Fibroblast of skin of back (primary cell): Measurements from ENCODE around the gene ASRGL1. TPM values are rescaled to one million over a fixed set of nuclear protein-coding genes. Genes with fewer than 3 reads are reported as not detected.
"Not testable (repeated sequence)": the region's sequence is repeated elsewhere in the genome, so short reads cannot be mapped to it uniquely, and the experiment has no call there.

Experiments
- DNase-seq: peaks from one replicate; pipeline ENCODE4 v3.0.0-alpha.2; 2013
- polyA plus RNA-seq, 2 experiments: library from polyadenylated mRNA; unstranded; fragments of 120-200 nt; gene quantifications; one replicate each; pipeline ENCODE4 v1.2.1, GENCODE V29; 2013; ENCODE audit not compliant: insufficient read length in 2 of 2

ASRGL1 gene
- 3.5 TPM for polyA plus RNA-seq (2013, experiment 1 of 2; ENCODE audit: insufficient read length)
- polyA plus RNA-seq (2013, experiment 2 of 2; ENCODE audit: insufficient read length): 1.2 TPM

GRCh38 chr11:62337303-62338181 is at the start of gene ASRGL1:
ASRGL1 (plus strand) TSS chr11:62337448; CDS start chr11:62337978, 530 bp downstream.
- peak; percentile 49 for DNase-seq

- DNase-seq: peak; percentile 22
Measured at GRCh38 chr11:62295504-62295903, 41.7 kb upstream of the ASRGL1 start.

GRCh38 chr11:62298975-62299374 is 38.3 kb upstream of the ASRGL1 start, which contains the start of gene SCGB1D4:
SCGB1D4 (minus strand) TSS chr11:62299075; CDS start chr11:62299010, 65 bp downstream.
- DNase-seq: no peak

GRCh38 chr11:62306227-62306626 is 31.0 kb upstream of the ASRGL1 start:
- no peak for DNase-seq

- DNase-seq: no peak
Measured at GRCh38 chr11:62307950-62308349, 29.3 kb upstream of the ASRGL1 start.

- no peak for DNase-seq
Measured at GRCh38 chr11:62309991-62310390, 27.3 kb upstream of the ASRGL1 start.

- no peak for DNase-seq
Measured at GRCh38 chr11:62315431-62315830, 21.8 kb upstream of the ASRGL1 start.

- no peak for DNase-seq
Measured at GRCh38 chr11:62322524-62322923, 14.7 kb upstream of the ASRGL1 start.

- peak; percentile 9 for DNase-seq
Measured at GRCh38 chr11:62324731-62325556, 12.3 kb upstream of the ASRGL1 start.

- DNase-seq: not testable (repeated sequence)
Measured at GRCh38 chr11:62325781-62326180, 11.5 kb upstream of the ASRGL1 start.

GRCh38 chr11:62326719-62327118 is 10.5 kb upstream of the ASRGL1 start:
- not testable (repeated sequence) for DNase-seq

GRCh38 chr11:62327541-62327940 is 9.7 kb upstream of the ASRGL1 start:
- not testable (repeated sequence) for DNase-seq

GRCh38 chr11:62331264-62331663 is 6.0 kb upstream of the ASRGL1 start:
- not testable (repeated sequence) for DNase-seq

GRCh38 chr11:62333768-62334167 is 3.5 kb upstream of the ASRGL1 start:
- no peak for DNase-seq

- not testable (repeated sequence) for DNase-seq
Measured at GRCh38 chr11:62336949-62337302, 322 bp upstream of the ASRGL1 start.

- DNase-seq: no peak
Measured at GRCh38 chr11:62338218-62338617, 970 bp downstream of the ASRGL1 start.

- peak; percentile 42 for DNase-seq
Measured at GRCh38 chr11:62340269-62340901, 3.1 kb downstream of the ASRGL1 start.

GRCh38 chr11:62341588-62341987 is 4.3 kb downstream of the ASRGL1 start:
- no peak for DNase-seq

GRCh38 chr11:62343646-62344190 is 6.5 kb downstream of the ASRGL1 start:
- DNase-seq: not testable (repeated sequence)

GRCh38 chr11:62344210-62344609 is 7.0 kb downstream of the ASRGL1 start:
- DNase-seq: no peak

GRCh38 chr11:62345861-62346260 is 8.6 kb downstream of the ASRGL1 start:
- DNase-seq: no peak
